K562 (cell line): ENCODE measurements around the gene PVALEF. TPM values are rescaled to one million over a fixed set of nuclear protein-coding genes. Genes with fewer than 3 reads are reported as not detected.

ENCODE experiments used
- ATAC-seq: fragments of 200-7000 bp; cut with Tn5 transposase; 3 replicates; pipeline ENCODE4 v1.9.1; 2020; ENCODE audit warnings: moderate library complexity
- BruUV-seq: library from RNA; stranded (reverse); fragments of 400-500 nt; replicated peaks from 2 replicates; lab custom pipeline; 2021; lab: Mats Ljungman, UMichigan
- CTCF ChIA-PET: fragments of 300-600 bp; formaldehyde crosslinking; extraction: SDS; loops from one replicate; lab custom pipeline; 2021; ENCODE audit warnings: low intra/inter-chr PET ratio; lab: Yijun Ruan, JAX
- POLR2A ChIA-PET: fragments of 300-600, 350-650 bp; sonication (Branson Sonifier 250); formaldehyde crosslinking; extraction: SDS; loops from one replicate; lab custom pipeline; 2021; ENCODE audit warnings: antibody characterized with exemption, inconsistent platforms; lab: Yijun Ruan, JAX
- DNase-seq, 4 experiments: peaks; one replicate each; pipeline versions ENCODE4 v3.0.0 to v3.0.0-alpha.2; 2011 to 2018; ENCODE audit warnings: low spot score in 3 of 4, mixed read lengths in 3 of 4; ENCODE audit errors: extremely low read depth in 1 of 4
- FAIRE-seq: peaks from 2 replicates; lab custom pipeline; 2011; peaks lifted over from hg19 to GRCh38; lab: Jason Lieb, UNC
- H2AFZ ChIP-seq: 2 replicates; pipeline ENCODE4 v1.6.0; 2011; ENCODE audit warnings: low read depth, low read length, control low read depth, inconsistent platforms
- H3K27ac ChIP-seq: fragments of 200-600 bp; 3 replicates; pipeline ENCODE4 v1.8.0; 2011; ENCODE audit warnings: low read depth, mild to moderate bottlenecking, control low read depth, inconsistent platforms, low read length, moderate library complexity, mixed read lengths; ENCODE audit errors: extremely low read depth
- H3K27me3 ChIP-seq, 2 experiments: fragments of 300-600 bp in 1 of 2; 2 replicates in 1 of 2; 3 replicates in 1 of 2; pipeline versions ENCODE4 v1.6.0 to v1.8.0; 2011; ENCODE audit warnings: inconsistent platforms in 2 of 2, low read length in 2 of 2, mild to moderate bottlenecking in 1 of 2, mixed read lengths in 1 of 2, moderate library complexity in 1 of 2; ENCODE audit not compliant: control insufficient read depth in 2 of 2, insufficient read depth in 2 of 2
- H3K36me3 ChIP-seq: fragments of 300-600 bp; 3 replicates; pipeline ENCODE4 v1.8.0; 2011; ENCODE audit warnings: mild to moderate bottlenecking, low read length, inconsistent platforms; ENCODE audit not compliant: control insufficient read depth, insufficient read depth
- H3K4me1 ChIP-seq, 2 experiments: fragments of 200-600 bp in 1 of 2; replicated peaks in 1 of 2; 2 replicates in 1 of 2; 3 replicates in 1 of 2; pipeline versions ENCODE4 v1.5.1 to v1.8.0; 2011; ENCODE audit warnings: inconsistent platforms in 2 of 2, low read length in 2 of 2, mild to moderate bottlenecking in 1 of 2, mixed read lengths in 1 of 2, moderate library complexity in 1 of 2; ENCODE audit not compliant: control insufficient read depth in 2 of 2, insufficient read depth in 2 of 2
- H3K4me2 ChIP-seq: 2 replicates; pipeline ENCODE4 v1.6.1; 2011; ENCODE audit warnings: low read length, control low read depth, inconsistent platforms, mixed read lengths; ENCODE audit not compliant: insufficient read depth
- H3K4me3 ChIP-seq: fragments of 200-600 bp; sonication (generic), shearing (Covaris generic); 2 replicates; pipeline ENCODE4 v1.5.1; 2016; ENCODE audit warnings: control low read depth, inconsistent platforms
- H3K79me2 ChIP-seq: fragments of 200-600 bp; 3 replicates; pipeline ENCODE4 v1.8.0; 2011; ENCODE audit warnings: low read length, inconsistent platforms; ENCODE audit not compliant: control insufficient read depth, insufficient read depth
- H3K9ac ChIP-seq, 2 experiments: 2 replicates each; pipeline versions ENCODE4 v1.6.0 to v1.6.1; 2011; ENCODE audit warnings: low read depth in 2 of 2, low read length in 2 of 2, control low read depth in 1 of 2, inconsistent platforms in 1 of 2, mild to moderate bottlenecking in 1 of 2, mixed read lengths in 1 of 2; ENCODE audit not compliant: insufficient read depth in 1 of 2
- H3K9me1 ChIP-seq: one replicate; pipeline ENCODE4 v1.6.0; 2011; ENCODE audit warnings: inconsistent platforms, mild to moderate bottlenecking, low read length, moderate library complexity; ENCODE audit not compliant: control insufficient read depth, insufficient read depth
- H3K9me3 ChIP-seq: replicated peaks from 2 replicates; pipeline ENCODE4 v1.5.1; 2011; ENCODE audit warnings: low read depth, low read length, inconsistent platforms; ENCODE audit not compliant: control insufficient read depth, insufficient read depth
- H4K20me1 ChIP-seq: replicated peaks from 2 replicates; pipeline ENCODE4 v1.6.1; 2011; ENCODE audit warnings: low read length, inconsistent platforms, mixed read lengths; ENCODE audit not compliant: control insufficient read depth, insufficient read depth
- HMGN3 ChIP-seq: IDR thresholded peaks from 2 replicates; pipeline ENCODE4 v1.6.1; 2011; ENCODE audit warnings: borderline replicate concordance, low read depth, mild to moderate bottlenecking, mixed read lengths, low read length; ENCODE audit not compliant: insufficient read length; ENCODE audit errors: extremely low read depth
- ILK ChIP-seq: fragments of 450-650 bp; IDR thresholded peaks from 2 replicates; pipeline ENCODE4 v1.6.1; 2016; ENCODE audit warnings: missing genetic modification characterization, low read depth, mild to moderate bottlenecking, missing compliant biosample characterization, moderate library complexity, borderline replicate concordance
- RCOR1 ChIP-seq, 2 experiments: IDR thresholded peaks; 2 replicates each; pipeline ENCODE4 v1.6.1; 2012; ENCODE audit warnings: low read depth in 2 of 2, low read length in 2 of 2, borderline replicate concordance in 1 of 2, improper control_type of control experiment in 1 of 2
- SP2 ChIP-seq: IDR thresholded peaks from 2 replicates; pipeline ENCODE4 v1.6.1; 2011; ENCODE audit warnings: mild to moderate bottlenecking, low read depth, low read length, moderate library complexity; ENCODE audit not compliant: poor library complexity, severe bottlenecking; ENCODE audit errors: extremely low read depth
- SPI1 ChIP-seq: IDR thresholded peaks from 2 replicates; pipeline ENCODE4 v1.6.1; 2011; ENCODE audit warnings: low read depth, low read length, control low read depth, borderline replicate concordance
- TBL1XR1 ChIP-seq, 2 experiments: IDR thresholded peaks; 2 replicates each; pipeline ENCODE4 v1.6.1; 2012; ENCODE audit warnings: improper control_type of control experiment in 2 of 2, low read length in 2 of 2, mild to moderate bottlenecking in 1 of 2
- ZNF445 ChIP-seq: fragments of 250-450 bp; sonication (Bioruptor Pico); IDR thresholded peaks from 2 replicates; pipeline ENCODE4 v1.4.0; 2020; ENCODE audit warnings: low read depth, mild to moderate bottlenecking, moderate library complexity
- WGBS: fragments of 100-300 bp; shearing (Covaris generic); methylation state at CpG from one replicate; pipeline ENCODE4 v1.1.6; 2016; ENCODE audit warnings: low coverage, mixed read lengths; ENCODE audit not compliant: insufficient coverage; ENCODE audit errors: missing lambda C conversion rate; 5-methylcytosine and 5-hydroxymethylcytosine counted together
- in situ Hi-C: fragments of 300-500 bp; cut with MboI; formaldehyde crosslinking; loops from 4 replicates; pipeline ENCODE4 v1.15.0; 2018; ENCODE audit warnings: inconsistent platforms, mixed read lengths
- intact Hi-C: fragments of 100-400 bp; cut with micrococcal nuclease; formaldehyde crosslinking; loops from 2 replicates; pipeline ENCODE4 v1.14.2; 2022
- polyA plus RNA-seq, 8 experiments: library from polyadenylated mRNA; depleted of rRNA in 4 of 8; stranded (reverse) in 5 of 8; unstranded in 3 of 8; fragments of >200 nt; fragmentation: Nextera tagmentation in 2 of 8; fragmentation: Illumina TruSeq in 1 of 8; extraction: Ambion mirVana in 2 of 8; extraction: Trizol in 1 of 8; gene quantifications; 2 replicates each; pipeline versions ENCODE4 v1.2.1 to v1.2.3, GENCODE V29; 2011 to 2014; ENCODE audit warnings: inconsistent platforms in 1 of 8, missing spikeins in 1 of 8
- total RNA-seq, 7 experiments: library from RNA; depleted of rRNA in 6 of 7; stranded (reverse); fragments of >200 nt in 6 of 7; fragmentation: Illumina TruSeq in 2 of 7; extraction: Trizol in 2 of 7; gene quantifications; 2 replicates each; pipeline versions ENCODE4 v1.2.1 to v1.2.3, GENCODE V29; 2011 to 2021; ENCODE audit warnings: low replicate concordance in 1 of 7
- TF ChIP-seq, protein P1 (sequence below): fragments of 450-650 bp; conservative IDR thresholded peaks from 2 replicates; pipeline ENCODE4 v1.6.1; 2016; ENCODE audit warnings: missing genetic modification characterization, low read depth, mild to moderate bottlenecking, missing compliant biosample characterization, moderate library complexity
- TF ChIP-seq, protein P2 (sequence below): fragments of 150-350 bp; IDR thresholded peaks from 2 replicates; pipeline ENCODE4 v1.6.1; 2014; ENCODE audit warnings: low read depth, mild to moderate bottlenecking, low read length, borderline replicate concordance
- TF ChIP-seq, protein P3 (sequence below): sonication (generic); formaldehyde crosslinking; IDR thresholded peaks from 2 replicates; pipeline ENCODE4 v1.8.0; 2022; ENCODE audit warnings: mild to moderate bottlenecking, missing genetic modification reagents

Gene PVALEF
- total and polyA plus RNA-seq, 9 of the 15 experiments (the other 6 are each of a cell fraction or from before 2014, with no cell fraction given): not detected

DNA sequence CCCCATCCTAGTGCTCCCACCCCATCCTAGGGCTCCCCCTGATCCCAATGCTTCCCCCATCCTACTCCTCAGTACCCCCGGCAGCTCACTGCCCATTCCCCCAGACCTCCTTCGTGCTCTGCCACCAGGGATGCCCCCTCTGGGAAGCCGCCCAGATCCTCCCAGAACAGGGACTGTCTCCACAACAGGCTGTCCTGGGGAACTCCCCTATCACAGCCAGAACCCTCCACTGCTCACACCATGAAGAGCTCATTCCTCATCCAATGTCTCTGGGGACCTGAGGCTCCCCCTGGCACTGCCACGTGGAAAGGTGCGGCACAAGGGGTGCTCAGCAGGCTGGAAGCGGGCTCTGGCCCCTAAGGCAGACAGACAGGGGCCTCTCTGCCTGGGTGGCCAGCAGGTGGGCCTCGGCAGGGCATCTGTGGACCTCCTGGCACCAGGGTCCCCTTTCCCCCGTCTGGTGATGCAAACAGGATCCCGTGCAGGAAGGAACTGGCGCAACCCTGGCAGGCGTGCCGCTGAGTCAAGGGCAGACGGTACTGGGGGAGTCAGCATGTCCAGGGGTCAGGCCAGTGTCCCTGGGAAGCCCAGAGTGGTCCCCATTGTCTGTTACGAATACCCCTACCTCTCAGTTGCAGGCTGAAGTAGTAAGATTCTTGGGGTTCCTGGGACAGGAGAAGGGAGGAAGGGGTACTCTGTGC, 14.8 kb upstream of the PVALEF start (continued):
- no peak for TF ChIP-seq TBL1XR1 (IDR thresholded peaks at IDR 0.05; ENCODE audit: low read length in 2 of 2)
- TF ChIP-seq HMGN3: no peak
- TF ChIP-seq SP2: no peak
- no peak for TF ChIP-seq ILK (tag)
- no peak for TF ChIP-seq RCOR1 (IDR thresholded peaks at IDR 0.05; ENCODE audit: borderline replicate concordance in 1 of 2, low read depth in 2 of 2, low read length in 2 of 2)
- TF ChIP-seq, protein P1, sequence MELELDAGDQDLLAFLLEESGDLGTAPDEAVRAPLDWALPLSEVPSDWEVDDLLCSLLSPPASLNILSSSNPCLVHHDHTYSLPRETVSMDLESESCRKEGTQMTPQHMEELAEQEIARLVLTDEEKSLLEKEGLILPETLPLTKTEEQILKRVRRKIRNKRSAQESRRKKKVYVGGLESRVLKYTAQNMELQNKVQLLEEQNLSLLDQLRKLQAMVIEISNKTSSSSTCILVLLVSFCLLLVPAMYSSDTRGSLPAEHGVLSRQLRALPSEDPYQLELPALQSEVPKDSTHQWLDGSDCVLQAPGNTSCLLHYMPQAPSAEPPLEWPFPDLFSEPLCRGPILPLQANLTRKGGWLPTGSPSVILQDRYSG: no peak

DNA sequence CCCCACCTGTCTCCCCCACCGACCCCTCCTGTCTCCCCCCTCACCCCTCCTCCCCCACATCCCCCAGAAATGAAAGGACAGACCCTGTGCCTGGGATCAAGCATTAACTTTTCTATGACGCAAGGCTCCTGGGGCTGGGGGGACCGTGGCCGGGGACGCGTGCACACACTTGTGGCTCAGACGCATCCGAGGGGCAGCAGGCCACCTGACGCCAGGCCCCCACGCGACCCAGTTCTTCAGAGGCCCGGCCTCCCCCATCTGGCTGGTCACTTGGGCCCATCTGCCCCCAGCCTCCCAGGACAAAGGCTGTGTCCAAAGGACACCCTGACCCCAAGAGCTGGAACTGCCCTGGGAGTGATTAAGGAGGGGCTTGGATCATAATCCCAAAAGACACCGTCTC, 14.0 kb upstream of the PVALEF start:
- no peaks in the 10 kb centered on the region for H3K79me2 ChIP-seq
- intact Hi-C loops (no loop called here), in situ Hi-C loops (no loop called here)
- POLR2A ChIA-PET: interaction anchor here (3.7 kb wide), 1 partner anchor 8 kb away, joined by 15 read pairs; no protein-coding TSS in a partner anchor
- ATAC-seq: no peak
- no peak overlapping the region for H3K4me2 ChIP-seq
- peaks cover 18 to 62% of the 10 kb centered on the region in 2 experiments; a peak in 4 of 5 replicates for H3K27me3 ChIP-seq
- CTCF ChIA-PET: no interaction called here
- H3K27ac ChIP-seq: no peak overlapping the region
- H3K9me3 ChIP-seq: no peaks in the 10 kb centered on the region
- WGBS: 31% methylated on average over 3 of the region's 13 CpGs
- no peak overlapping the region for H2AFZ ChIP-seq
- peaks cover 6 to 19% of the 10 kb centered on the region in 2 experiments; a peak in 3 of 5 replicates for H3K4me1 ChIP-seq
- H3K4me3 ChIP-seq: no peak overlapping the region
- FAIRE-seq: no peak
- DNase-seq: no peak
- no peaks in the 10 kb centered on the region for H4K20me1 ChIP-seq
- no peaks in the 10 kb centered on the region for H3K36me3 ChIP-seq
- H3K9me1 ChIP-seq: no peaks in the 10 kb centered on the region
- H3K9ac ChIP-seq: no peak overlapping the region
- no TSS peak for BruUV-seq
- TF ChIP-seq ZNF445 (CRISPR knock-in tag): no peak
- TF ChIP-seq, protein P2, sequence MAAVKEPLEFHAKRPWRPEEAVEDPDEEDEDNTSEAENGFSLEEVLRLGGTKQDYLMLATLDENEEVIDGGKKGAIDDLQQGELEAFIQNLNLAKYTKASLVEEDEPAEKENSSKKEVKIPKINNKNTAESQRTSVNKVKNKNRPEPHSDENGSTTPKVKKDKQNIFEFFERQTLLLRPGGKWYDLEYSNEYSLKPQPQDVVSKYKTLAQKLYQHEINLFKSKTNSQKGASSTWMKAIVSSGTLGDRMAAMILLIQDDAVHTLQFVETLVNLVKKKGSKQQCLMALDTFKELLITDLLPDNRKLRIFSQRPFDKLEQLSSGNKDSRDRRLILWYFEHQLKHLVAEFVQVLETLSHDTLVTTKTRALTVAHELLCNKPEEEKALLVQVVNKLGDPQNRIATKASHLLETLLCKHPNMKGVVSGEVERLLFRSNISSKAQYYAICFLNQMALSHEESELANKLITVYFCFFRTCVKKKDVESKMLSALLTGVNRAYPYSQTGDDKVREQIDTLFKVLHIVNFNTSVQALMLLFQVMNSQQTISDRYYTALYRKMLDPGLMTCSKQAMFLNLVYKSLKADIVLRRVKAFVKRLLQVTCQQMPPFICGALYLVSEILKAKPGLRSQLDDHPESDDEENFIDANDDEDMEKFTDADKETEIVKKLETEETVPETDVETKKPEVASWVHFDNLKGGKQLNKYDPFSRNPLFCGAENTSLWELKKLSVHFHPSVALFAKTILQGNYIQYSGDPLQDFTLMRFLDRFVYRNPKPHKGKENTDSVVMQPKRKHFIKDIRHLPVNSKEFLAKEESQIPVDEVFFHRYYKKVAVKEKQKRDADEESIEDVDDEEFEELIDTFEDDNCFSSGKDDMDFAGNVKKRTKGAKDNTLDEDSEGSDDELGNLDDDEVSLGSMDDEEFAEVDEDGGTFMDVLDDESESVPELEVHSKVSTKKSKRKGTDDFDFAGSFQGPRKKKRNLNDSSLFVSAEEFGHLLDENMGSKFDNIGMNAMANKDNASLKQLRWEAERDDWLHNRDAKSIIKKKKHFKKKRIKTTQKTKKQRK: no peak
- no peak for TF ChIP-seq SPI1
- TF ChIP-seq, protein P3, sequence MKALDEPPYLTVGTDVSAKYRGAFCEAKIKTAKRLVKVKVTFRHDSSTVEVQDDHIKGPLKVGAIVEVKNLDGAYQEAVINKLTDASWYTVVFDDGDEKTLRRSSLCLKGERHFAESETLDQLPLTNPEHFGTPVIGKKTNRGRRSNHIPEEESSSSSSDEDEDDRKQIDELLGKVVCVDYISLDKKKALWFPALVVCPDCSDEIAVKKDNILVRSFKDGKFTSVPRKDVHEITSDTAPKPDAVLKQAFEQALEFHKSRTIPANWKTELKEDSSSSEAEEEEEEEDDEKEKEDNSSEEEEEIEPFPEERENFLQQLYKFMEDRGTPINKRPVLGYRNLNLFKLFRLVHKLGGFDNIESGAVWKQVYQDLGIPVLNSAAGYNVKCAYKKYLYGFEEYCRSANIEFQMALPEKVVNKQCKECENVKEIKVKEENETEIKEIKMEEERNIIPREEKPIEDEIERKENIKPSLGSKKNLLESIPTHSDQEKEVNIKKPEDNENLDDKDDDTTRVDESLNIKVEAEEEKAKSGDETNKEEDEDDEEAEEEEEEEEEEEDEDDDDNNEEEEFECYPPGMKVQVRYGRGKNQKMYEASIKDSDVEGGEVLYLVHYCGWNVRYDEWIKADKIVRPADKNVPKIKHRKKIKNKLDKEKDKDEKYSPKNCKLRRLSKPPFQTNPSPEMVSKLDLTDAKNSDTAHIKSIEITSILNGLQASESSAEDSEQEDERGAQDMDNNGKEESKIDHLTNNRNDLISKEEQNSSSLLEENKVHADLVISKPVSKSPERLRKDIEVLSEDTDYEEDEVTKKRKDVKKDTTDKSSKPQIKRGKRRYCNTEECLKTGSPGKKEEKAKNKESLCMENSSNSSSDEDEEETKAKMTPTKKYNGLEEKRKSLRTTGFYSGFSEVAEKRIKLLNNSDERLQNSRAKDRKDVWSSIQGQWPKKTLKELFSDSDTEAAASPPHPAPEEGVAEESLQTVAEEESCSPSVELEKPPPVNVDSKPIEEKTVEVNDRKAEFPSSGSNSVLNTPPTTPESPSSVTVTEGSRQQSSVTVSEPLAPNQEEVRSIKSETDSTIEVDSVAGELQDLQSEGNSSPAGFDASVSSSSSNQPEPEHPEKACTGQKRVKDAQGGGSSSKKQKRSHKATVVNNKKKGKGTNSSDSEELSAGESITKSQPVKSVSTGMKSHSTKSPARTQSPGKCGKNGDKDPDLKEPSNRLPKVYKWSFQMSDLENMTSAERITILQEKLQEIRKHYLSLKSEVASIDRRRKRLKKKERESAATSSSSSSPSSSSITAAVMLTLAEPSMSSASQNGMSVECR: no peak
